SU-DHL-6 (cell line): ENCODE results near the gene ADCY10.

Experiments
- H2AFZ ChIP-seq: fragments of 200-600 bp; sonication (generic); 2 replicates; pipeline ENCODE4 v1.6.1; 2014; ENCODE audit warnings: low read depth, mild to moderate bottlenecking, moderate library complexity, mixed read lengths, antibody characterized with exemption, low read length; ENCODE audit not compliant: severe bottlenecking
- H3F3A ChIP-seq: fragments of 200-600 bp; shearing (Covaris generic); 2 replicates; pipeline ENCODE4 v1.6.0; 2016; ENCODE audit warnings: antibody characterized with exemption, mild to moderate bottlenecking; ENCODE audit not compliant: insufficient read depth
- H3K27ac ChIP-seq: fragments of 200-600 bp; sonication (generic); 2 replicates; pipeline ENCODE4 v1.5.1; 2016; ENCODE audit warnings: low read depth, mild to moderate bottlenecking, low read length, moderate library complexity, mixed read lengths
- H3K27me3 ChIP-seq: fragments of 200-600 bp; sonication (generic), shearing (Covaris generic); 2 replicates; pipeline ENCODE4 v1.6.0; 2014; ENCODE audit warnings: mild to moderate bottlenecking, low read length
- H3K36me3 ChIP-seq: fragments of 200-600 bp; sonication (generic); 2 replicates; pipeline ENCODE4 v1.6.1; 2014; ENCODE audit warnings: mild to moderate bottlenecking, low read length, mixed read lengths
- H3K4me2 ChIP-seq: fragments of 300-600, 200-600 bp; shearing (Covaris generic), sonication (generic); 2 replicates; pipeline ENCODE4 v1.6.0; 2014; ENCODE audit warnings: low read length, low read depth, mild to moderate bottlenecking; ENCODE audit not compliant: poor library complexity, severe bottlenecking
- H3K4me3 ChIP-seq: fragments of 200-600 bp; sonication (generic); 2 replicates; pipeline ENCODE4 v1.5.1; 2014; ENCODE audit warnings: antibody characterized with exemption, low read length, mild to moderate bottlenecking, mixed read lengths; ENCODE audit not compliant: insufficient read depth, poor library complexity, severe bottlenecking
- H3K79me2 ChIP-seq: fragments of 200-600 bp; sonication (generic); 2 replicates; pipeline ENCODE4 v1.6.1; 2014; ENCODE audit warnings: mild to moderate bottlenecking, low read length, moderate library complexity; ENCODE audit not compliant: insufficient read depth
- H3K9ac ChIP-seq: fragments of 200-600 bp; sonication (generic); 2 replicates; pipeline ENCODE4 v1.7.0; 2014; ENCODE audit warnings: mild to moderate bottlenecking, low read length
- H3K9me2 ChIP-seq: fragments of 200-600 bp; sonication (generic); replicated peaks from 2 replicates; pipeline ENCODE4 v1.6.1; 2014; ENCODE audit warnings: low read length; ENCODE audit not compliant: insufficient read depth
- H3K9me3 ChIP-seq: fragments of 200-600 bp; sonication (generic); 2 replicates; pipeline ENCODE4 v1.6.1; 2014; ENCODE audit warnings: low read length, mixed read lengths; ENCODE audit not compliant: insufficient read depth
- H4K20me1 ChIP-seq: fragments of 200-600 bp; sonication (generic); 2 replicates; pipeline ENCODE4 v1.6.1; 2014; ENCODE audit warnings: low read depth, mild to moderate bottlenecking, antibody characterized with exemption, low read length, moderate library complexity, mixed read lengths
- EZH2phosphoT487 ChIP-seq: fragments of 200-600 bp; sonication (generic), shearing (Covaris generic); conservative IDR thresholded peaks from 2 replicates; pipeline ENCODE4 v1.6.1; 2018; ENCODE audit warnings: mild to moderate bottlenecking, antibody characterized with exemption, low read length, moderate library complexity, mixed read lengths
- TF ChIP-seq, protein P1 (sequence below): fragments of 200-600 bp; sonication (generic); IDR thresholded peaks from one replicate; pipeline ENCODE4 v1.5.1; 2017; ENCODE audit warnings: antibody characterized with exemption, mild to moderate bottlenecking, low read length, moderate library complexity; ENCODE audit not compliant: insufficient read depth, poor library complexity, severe bottlenecking

ADCY10 gene, protein sequence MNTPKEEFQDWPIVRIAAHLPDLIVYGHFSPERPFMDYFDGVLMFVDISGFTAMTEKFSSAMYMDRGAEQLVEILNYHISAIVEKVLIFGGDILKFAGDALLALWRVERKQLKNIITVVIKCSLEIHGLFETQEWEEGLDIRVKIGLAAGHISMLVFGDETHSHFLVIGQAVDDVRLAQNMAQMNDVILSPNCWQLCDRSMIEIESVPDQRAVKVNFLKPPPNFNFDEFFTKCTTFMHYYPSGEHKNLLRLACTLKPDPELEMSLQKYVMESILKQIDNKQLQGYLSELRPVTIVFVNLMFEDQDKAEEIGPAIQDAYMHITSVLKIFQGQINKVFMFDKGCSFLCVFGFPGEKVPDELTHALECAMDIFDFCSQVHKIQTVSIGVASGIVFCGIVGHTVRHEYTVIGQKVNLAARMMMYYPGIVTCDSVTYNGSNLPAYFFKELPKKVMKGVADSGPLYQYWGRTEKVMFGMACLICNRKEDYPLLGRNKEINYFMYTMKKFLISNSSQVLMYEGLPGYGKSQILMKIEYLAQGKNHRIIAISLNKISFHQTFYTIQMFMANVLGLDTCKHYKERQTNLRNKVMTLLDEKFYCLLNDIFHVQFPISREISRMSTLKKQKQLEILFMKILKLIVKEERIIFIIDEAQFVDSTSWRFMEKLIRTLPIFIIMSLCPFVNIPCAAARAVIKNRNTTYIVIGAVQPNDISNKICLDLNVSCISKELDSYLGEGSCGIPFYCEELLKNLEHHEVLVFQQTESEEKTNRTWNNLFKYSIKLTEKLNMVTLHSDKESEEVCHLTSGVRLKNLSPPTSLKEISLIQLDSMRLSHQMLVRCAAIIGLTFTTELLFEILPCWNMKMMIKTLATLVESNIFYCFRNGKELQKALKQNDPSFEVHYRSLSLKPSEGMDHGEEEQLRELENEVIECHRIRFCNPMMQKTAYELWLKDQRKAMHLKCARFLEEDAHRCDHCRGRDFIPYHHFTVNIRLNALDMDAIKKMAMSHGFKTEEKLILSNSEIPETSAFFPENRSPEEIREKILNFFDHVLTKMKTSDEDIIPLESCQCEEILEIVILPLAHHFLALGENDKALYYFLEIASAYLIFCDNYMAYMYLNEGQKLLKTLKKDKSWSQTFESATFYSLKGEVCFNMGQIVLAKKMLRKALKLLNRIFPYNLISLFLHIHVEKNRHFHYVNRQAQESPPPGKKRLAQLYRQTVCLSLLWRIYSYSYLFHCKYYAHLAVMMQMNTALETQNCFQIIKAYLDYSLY (N-terminal part only)

DNA sequence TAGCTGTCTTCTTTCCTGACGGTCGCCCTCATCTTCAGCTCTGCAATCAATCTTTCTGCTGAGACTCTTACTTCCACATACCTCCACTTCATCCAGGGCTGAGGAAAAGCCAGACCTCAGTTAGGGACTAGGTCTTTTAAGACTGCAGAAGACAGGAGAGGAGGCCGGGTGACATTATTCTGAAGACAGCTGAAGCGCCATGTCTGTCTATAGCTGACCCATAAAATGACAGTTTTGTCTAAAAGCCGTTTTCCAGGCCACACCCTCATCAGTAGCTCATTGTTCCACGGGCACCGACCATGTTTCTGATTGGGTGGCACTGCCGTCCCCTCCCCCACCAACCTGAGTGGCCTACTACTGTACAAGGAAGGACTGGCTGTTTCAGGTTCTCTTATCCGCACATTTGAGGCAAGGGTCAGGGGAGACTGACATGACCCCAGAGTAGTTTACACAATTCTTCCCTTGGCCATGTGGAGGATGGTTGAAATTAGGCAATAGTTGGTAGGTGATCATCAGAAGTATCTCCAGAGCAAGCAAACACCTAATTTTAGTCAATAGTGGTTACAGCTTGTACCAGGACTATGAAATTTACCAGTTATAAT lies at the start of gene ADCY10:
Gene ADCY10, minus strand, starts transcription at position 240 of the 602 bp plus-strand sequence. CDS start 8,994 bp downstream, outside the sequence.
- Histone ChIP-seq H2AFZ (no peak within 1 kb of the TSS), H3K9ac (no peak within 1 kb of the TSS), H3K9me3 (no peaks in the 10 kb centered on the region), H3F3A (no peaks in the 10 kb centered on the region), H3K9me2 (no peaks in the 10 kb centered on the region), H3K36me3 (no peaks in the 10 kb centered on the region; the same call in 1 of the 2 replicates), H3K79me2 (no peaks in the 10 kb centered on the region), H3K4me3 (no peak within 1 kb of the TSS), H3K27me3 (no peaks in the 10 kb centered on the region), H3K4me2 (no peak within 1 kb of the TSS), H4K20me1 (no peaks in the 10 kb centered on the region), H3K27ac (no peak within 1 kb of the TSS)
- TF ChIP-seq, protein P1, sequence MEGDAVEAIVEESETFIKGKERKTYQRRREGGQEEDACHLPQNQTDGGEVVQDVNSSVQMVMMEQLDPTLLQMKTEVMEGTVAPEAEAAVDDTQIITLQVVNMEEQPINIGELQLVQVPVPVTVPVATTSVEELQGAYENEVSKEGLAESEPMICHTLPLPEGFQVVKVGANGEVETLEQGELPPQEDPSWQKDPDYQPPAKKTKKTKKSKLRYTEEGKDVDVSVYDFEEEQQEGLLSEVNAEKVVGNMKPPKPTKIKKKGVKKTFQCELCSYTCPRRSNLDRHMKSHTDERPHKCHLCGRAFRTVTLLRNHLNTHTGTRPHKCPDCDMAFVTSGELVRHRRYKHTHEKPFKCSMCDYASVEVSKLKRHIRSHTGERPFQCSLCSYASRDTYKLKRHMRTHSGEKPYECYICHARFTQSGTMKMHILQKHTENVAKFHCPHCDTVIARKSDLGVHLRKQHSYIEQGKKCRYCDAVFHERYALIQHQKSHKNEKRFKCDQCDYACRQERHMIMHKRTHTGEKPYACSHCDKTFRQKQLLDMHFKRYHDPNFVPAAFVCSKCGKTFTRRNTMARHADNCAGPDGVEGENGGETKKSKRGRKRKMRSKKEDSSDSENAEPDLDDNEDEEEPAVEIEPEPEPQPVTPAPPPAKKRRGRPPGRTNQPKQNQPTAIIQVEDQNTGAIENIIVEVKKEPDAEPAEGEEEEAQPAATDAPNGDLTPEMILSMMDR = no peak
- no peak for TF ChIP-seq EZH2phosphoT487

DNA sequence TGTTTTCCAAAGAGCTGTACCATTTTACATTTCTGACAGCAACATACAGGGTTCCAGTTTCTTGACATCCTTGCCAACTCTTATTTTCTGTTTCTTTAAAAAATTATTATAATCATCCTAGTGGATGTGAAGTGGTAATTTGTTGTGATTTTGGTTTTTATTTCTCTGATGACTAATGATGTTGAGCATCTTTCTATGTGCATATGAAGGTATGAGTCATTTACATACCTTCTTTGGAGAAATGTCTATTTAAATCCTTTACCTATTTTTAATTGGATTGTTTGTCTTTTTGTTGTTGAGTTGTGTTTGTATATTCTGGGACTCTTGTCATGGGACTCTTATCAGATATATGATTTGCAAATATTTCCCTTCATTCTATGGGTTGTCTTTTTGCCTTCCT lies 43.8 kb upstream of the ADCY10 start:
- peaks cover 10% of the 10 kb centered on the region; the same call in 1 of the 2 replicates for H3K36me3 ChIP-seq
- H2AFZ ChIP-seq = no peak overlapping the region
- H3K79me2 ChIP-seq = peaks cover 30% of the 10 kb centered on the region
- no peak overlapping the region for H3K4me2 ChIP-seq
- no peaks in the 10 kb centered on the region for H3K9me2 ChIP-seq
- no peak overlapping the region for H3K4me3 ChIP-seq
- H3K27me3 ChIP-seq = no peaks in the 10 kb centered on the region
- no peaks in the 10 kb centered on the region for H3K9me3 ChIP-seq
- H3K9ac ChIP-seq = no peak overlapping the region
- H3K27ac ChIP-seq = no peak overlapping the region
- H4K20me1 ChIP-seq = no peaks in the 10 kb centered on the region; the same call in 1 of the 2 replicates
- no peaks in the 10 kb centered on the region for H3F3A ChIP-seq
- TF ChIP-seq, protein P1 = no peak
- TF ChIP-seq EZH2phosphoT487 = no peak

DNA sequence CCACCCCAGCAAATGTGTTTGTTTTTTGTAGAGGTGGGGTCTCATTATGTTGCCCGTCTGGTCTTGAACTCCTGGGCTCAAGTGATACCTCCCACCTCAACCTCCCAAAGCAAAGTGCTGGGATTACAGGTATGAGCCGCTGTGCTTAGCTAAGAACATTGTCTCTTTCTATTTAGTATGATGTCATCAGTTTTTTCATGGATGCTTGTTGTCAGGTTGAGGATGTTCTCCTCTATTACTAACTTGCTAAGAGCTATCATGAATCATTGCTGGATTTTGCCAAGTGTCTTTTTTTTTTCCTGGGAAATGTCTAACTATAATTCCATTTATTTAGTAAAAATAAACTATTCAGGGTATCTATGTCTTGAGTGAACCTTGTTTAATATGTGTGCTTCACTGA lies 42.0 kb upstream of the ADCY10 start:
- Histone ChIP-seq H3K9ac (no peak overlapping the region), H3K4me2 (no peak overlapping the region), H3K9me2 (no peaks in the 10 kb centered on the region), H3K4me3 (no peak overlapping the region), H3F3A (no peaks in the 10 kb centered on the region), H4K20me1 (no peaks in the 10 kb centered on the region; the same call in 1 of the 2 replicates), H3K36me3 (peaks cover 12% of the 10 kb centered on the region; the same call in 1 of the 2 replicates), H3K9me3 (no peaks in the 10 kb centered on the region), H3K27me3 (no peaks in the 10 kb centered on the region), H3K27ac (no peak overlapping the region), H2AFZ (no peak overlapping the region), H3K79me2 (peaks cover 21% of the 10 kb centered on the region)
- TF ChIP-seq, protein P1 = no peak
- no peak for TF ChIP-seq EZH2phosphoT487
